ENCODE data around the gene USP13.

Gene USP13

DNA sequence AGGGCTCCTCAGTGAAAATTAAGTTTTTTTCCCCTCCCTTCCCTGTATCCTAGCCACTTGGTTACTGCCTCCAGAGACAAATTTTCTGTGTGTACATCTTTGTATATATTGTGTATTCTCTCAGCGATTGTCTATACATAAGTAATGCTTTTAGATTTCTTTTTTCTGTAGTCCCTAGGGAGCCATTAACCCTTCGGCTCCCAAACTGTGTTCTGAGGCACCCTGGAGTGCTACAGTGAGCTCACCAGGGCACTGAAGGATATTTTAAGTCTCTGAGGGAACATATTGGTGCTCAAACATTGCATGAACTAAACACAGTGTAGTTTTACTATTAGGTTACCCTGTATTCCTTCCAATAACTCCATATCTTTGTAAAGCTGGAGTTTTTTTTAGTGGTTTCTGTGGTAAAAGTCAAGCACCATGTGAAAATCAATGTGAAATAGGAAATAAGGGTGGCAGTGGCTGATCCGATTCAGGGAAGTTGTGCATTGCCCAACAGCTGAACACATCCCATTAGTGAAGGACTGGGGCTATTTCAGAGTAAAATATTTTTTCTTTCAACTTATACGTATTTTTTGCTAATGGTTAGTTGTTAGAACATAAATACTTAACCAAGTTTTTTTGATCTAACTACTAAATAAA is 43.0 kb downstream of the USP13 start:
- TF ChIP-seq, protein P1, sequence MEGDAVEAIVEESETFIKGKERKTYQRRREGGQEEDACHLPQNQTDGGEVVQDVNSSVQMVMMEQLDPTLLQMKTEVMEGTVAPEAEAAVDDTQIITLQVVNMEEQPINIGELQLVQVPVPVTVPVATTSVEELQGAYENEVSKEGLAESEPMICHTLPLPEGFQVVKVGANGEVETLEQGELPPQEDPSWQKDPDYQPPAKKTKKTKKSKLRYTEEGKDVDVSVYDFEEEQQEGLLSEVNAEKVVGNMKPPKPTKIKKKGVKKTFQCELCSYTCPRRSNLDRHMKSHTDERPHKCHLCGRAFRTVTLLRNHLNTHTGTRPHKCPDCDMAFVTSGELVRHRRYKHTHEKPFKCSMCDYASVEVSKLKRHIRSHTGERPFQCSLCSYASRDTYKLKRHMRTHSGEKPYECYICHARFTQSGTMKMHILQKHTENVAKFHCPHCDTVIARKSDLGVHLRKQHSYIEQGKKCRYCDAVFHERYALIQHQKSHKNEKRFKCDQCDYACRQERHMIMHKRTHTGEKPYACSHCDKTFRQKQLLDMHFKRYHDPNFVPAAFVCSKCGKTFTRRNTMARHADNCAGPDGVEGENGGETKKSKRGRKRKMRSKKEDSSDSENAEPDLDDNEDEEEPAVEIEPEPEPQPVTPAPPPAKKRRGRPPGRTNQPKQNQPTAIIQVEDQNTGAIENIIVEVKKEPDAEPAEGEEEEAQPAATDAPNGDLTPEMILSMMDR (conservative IDR thresholded peaks at IDR 0.05; ENCODE audit: low read length), result no peak
- H3K4me3 ChIP-seq (ENCODE audit: low read length), result no peak overlapping the region
- DNase-seq (ENCODE audit: low read depth), result no peak

DNA sequence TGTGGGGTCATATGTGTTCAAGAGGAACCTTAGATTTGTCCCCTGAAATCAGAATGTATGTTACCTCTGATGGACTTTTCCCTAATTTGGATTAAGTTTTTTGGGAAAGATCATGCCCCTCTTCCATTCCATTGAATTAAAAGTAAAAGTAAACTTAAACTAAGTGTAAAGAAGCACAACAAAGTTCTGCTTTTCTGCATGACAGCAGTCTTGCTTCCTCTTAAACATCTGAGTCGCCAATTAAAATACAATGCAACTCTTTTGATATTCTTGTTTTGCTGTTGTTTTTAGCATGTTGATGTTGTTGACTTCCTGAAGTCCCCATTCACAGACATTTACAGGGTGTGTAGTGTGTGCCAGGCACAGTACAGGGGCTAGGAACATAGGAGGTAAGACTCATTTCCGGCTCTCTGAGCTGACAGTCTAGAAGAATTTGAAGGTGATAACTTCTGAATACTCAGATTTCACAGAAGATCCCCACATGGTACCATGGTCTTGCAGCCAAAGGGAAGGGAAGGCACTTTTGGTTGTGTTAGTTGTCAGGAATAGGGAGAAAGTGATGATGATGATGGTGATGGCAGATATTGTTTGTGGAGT is 45.0 kb downstream of the USP13 start:
- no peak overlapping the region for H3K4me3 ChIP-seq (ENCODE audit: low read length)
- TF ChIP-seq, protein P1 (conservative IDR thresholded peaks at IDR 0.05; ENCODE audit: low read length), result no peak
- no peak for DNase-seq (ENCODE audit: low read depth)

DNA sequence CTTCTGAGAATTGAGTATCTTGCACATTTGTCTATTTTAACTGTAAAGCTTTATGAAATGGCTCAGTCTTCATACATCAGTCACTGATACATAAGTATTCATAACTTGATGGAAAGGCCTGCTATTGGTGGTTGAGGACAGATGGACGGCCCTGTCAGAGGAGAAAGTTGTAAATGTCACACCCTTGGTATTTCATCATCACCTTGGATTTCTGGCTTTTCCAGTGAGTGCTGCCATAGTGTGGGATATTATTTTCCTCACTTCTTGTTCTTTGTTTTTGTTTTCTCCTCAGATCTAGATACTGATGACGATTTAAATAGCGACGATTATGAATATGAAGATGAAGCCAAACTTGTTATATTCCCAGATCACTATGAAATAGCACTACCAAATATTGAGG is 47.9 kb downstream of the USP13 start:
- H3K4me3 ChIP-seq (ENCODE audit: low read length), result no peak overlapping the region
- TF ChIP-seq, protein P1 (conservative IDR thresholded peaks at IDR 0.05; ENCODE audit: low read length), result no peak
- no peak for DNase-seq (ENCODE audit: low read depth)

DNA sequence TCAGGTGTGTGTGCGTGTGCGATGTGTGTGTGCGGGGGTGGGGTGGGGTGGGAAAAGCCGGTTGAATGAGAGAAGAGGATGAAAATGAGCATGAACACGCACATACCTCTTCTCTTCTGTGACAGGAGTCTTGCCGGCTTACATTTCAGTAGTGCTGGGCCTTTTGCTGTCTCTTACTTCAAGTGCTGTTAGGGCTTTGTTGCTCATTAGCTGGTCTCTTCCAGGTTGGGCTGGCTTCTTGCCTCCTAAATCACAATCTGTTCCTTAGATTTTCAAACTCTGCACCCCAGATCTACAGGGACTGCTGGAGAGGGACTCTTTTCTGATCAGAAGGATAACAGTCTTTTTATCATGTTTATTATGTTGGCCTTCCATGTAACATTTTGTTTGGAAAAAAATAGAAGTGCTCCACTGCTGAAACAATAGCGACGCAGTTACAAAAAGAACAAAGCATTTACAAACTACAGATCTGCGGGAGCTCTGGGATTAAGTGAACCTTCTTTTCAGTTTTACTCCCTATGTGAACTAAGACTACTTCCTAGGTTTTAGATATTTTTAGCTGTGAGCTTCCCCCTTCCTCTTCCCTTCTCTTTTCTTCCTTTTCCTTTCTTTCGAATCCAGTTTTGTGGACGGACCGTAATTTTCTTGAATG is 48.5 kb downstream of the USP13 start:
- no peak overlapping the region for H3K4me3 ChIP-seq (ENCODE audit: low read length)
- TF ChIP-seq, protein P1 (conservative IDR thresholded peaks at IDR 0.05; ENCODE audit: low read length), result no peak
- no peak for DNase-seq (ENCODE audit: low read depth)

DNA sequence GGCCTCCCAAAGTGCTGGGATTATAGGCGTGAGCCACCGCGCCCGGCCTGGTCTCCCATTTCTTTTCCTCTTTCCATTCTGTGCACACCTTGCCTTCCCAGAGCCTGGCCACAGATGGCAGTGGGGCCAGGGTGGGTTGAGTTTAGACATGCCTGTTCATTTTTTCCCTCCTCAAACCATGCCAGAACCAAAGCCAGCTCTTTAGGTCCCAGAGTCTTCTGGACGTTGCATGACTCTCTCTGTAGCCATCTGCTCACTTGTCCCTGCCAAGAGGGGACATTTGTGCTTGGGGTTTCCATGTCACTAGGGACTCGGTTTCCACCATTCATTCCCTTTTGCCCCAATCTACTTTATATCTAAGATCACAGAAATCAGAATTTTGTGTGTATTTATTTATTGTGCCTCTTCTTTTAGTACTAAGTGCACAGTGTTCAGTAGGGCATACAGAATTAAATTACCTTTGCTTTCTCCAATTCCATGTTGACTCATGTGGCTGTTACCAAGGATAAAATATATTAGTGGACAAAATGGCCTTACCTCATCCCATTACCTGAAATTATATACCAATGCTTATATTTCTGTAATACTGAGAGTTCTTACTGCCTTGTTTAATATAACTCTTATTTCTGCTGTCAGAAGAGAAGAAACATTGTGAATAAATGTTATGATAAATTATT is 49.6 kb downstream of the USP13 start:
- no peak overlapping the region for H3K4me3 ChIP-seq (ENCODE audit: low read length)
- no peak for DNase-seq (ENCODE audit: low read depth)
- TF ChIP-seq, protein P1 (conservative IDR thresholded peaks at IDR 0.05; ENCODE audit: low read length), result no peak

DNA sequence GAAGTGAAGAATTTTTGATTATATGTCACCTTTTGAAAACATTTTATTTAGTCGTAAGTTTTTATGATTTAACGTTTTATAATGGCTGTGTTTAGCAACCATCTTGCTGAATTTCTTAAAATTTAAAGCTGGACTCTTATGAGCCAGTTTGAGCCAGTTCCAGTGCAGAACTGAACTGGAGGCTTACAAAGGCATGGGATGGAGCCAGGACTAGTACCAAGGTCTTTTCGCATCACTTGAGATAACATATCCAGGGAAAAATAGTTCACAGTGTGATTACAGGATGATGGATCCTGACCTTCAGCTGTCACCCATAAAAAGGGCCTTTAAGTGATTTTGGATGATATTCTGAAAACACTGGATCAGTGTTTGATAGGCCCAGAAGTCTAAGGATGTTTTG is 51.0 kb downstream of the USP13 start:
- no peak overlapping the region for H3K4me3 ChIP-seq (ENCODE audit: low read length)
- DNase-seq (ENCODE audit: low read depth), result no peak
- TF ChIP-seq, protein P1 (conservative IDR thresholded peaks at IDR 0.05; ENCODE audit: low read length), result no peak
